Thyroid gland (tissue), 4 donors: Measurements from ENCODE around the gene NFIX. TPM values are rescaled to one million over a fixed set of nuclear protein-coding genes. Genes with fewer than 3 reads are reported as not detected.
A peak's percentile ranks its signal among the peaks of the same experiment; 100 is the strongest.

ENCODE experiments used
- DNase-seq, 2 donors: peaks; one replicate each; pipeline ENCODE4 v3.0.0-alpha.2; 2019
- H3K27ac ChIP-seq, 3 donors: fragments of 200-600 bp; sonication (generic); 1 replicate in 2 of 3; 2 replicates in 1 of 3; pipeline ENCODE4 v1.5.1; 2016 to 2019; ENCODE audit warnings: mild to moderate bottlenecking in 1 of 3, moderate library complexity in 1 of 3
- H3K27me3 ChIP-seq: fragments of 200-600 bp; sonication (generic); one replicate; pipeline ENCODE4 v1.5.1; 2019
- H3K36me3 ChIP-seq, 2 donors: fragments of 200-600 bp; sonication (generic); one replicate each; pipeline ENCODE4 v1.5.1; 2016 to 2019
- H3K4me1 ChIP-seq, 2 donors: fragments of 200-600 bp; sonication (generic); one replicate each; pipeline ENCODE4 v1.5.1; 2017 to 2019
- H3K4me3 ChIP-seq, 3 donors: fragments of 200-600 bp; sonication (generic); replicated peaks in 1 of 3; 1 replicate in 2 of 3; 2 replicates in 1 of 3; pipeline ENCODE4 v1.5.1; 2016; ENCODE audit warnings: mild to moderate bottlenecking in 1 of 3
- H3K9me3 ChIP-seq: fragments of 200-600 bp; sonication (generic); one replicate; pipeline ENCODE4 v1.5.1; 2017
- POLR2A ChIP-seq, 2 donors: fragments of 450-650 bp; IDR thresholded peaks; one replicate each; pipeline ENCODE4 v1.6.1; 2017; ENCODE audit warnings: antibody characterized with exemption in 2 of 2, mild to moderate bottlenecking in 2 of 2, moderate library complexity in 1 of 2
- WGBS, 2 donors: methylation state at CpG; one replicate each; pipeline ENCODE4 v1.1.5; 2017; 5-methylcytosine and 5-hydroxymethylcytosine counted together
- intact Hi-C: fragments of 100-400 bp; cut with DNase I; formaldehyde crosslinking; loops from one replicate; pipeline ENCODE4 v1.15.1; 2023
- total RNA-seq, 4 donors: library from RNA; depleted of rRNA; stranded (reverse); fragments of >200 nt; gene quantifications; one replicate each; pipeline ENCODE4 v1.2.3, GENCODE V29; 2016
- TF ChIP-seq, protein P1 (sequence below), 6 experiments: fragments of 200-600 bp in 3 of 6; fragments of 450-650 bp in 3 of 6; sonication (generic) in 3 of 6; IDR thresholded peaks; one replicate each; pipeline ENCODE4 v1.5.1; 2016 to 2019; ENCODE audit warnings: antibody characterized with exemption in 6 of 6, mild to moderate bottlenecking in 2 of 6, inconsistent platforms in 1 of 6, moderate library complexity in 1 of 6

Gene NFIX
- total RNA-seq, 4 donors from 2014 or later, result 38.8 to 70.2 (median 62.4) TPM

DNA sequence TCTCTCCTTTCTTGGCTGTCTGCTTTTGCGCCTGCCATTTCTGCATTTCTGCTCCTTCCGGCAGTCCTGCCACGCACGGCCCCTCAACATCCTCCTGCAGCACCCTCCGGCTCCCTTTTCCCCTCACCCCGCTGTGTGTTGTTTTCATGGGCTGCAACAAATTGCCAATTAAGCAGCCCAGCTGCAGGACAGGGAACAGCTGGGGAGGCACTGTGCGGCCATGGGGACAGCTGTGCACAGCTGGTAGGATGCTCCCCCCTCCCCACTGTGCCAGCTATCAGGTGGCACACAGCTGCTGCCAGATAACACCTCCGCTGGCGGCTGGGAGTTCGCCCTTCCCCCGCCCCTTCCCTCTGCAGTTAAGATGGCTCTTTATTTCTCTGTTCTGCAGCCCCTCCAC, 82.0 kb downstream of the NFIX start:
- H3K9me3 ChIP-seq, result no peaks in the 10 kb centered on the region
- TF ChIP-seq, protein P1, sequence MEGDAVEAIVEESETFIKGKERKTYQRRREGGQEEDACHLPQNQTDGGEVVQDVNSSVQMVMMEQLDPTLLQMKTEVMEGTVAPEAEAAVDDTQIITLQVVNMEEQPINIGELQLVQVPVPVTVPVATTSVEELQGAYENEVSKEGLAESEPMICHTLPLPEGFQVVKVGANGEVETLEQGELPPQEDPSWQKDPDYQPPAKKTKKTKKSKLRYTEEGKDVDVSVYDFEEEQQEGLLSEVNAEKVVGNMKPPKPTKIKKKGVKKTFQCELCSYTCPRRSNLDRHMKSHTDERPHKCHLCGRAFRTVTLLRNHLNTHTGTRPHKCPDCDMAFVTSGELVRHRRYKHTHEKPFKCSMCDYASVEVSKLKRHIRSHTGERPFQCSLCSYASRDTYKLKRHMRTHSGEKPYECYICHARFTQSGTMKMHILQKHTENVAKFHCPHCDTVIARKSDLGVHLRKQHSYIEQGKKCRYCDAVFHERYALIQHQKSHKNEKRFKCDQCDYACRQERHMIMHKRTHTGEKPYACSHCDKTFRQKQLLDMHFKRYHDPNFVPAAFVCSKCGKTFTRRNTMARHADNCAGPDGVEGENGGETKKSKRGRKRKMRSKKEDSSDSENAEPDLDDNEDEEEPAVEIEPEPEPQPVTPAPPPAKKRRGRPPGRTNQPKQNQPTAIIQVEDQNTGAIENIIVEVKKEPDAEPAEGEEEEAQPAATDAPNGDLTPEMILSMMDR (IDR thresholded peaks at IDR 0.05), result no peak
- no peak for TF ChIP-seq POLR2A (IDR thresholded peaks at IDR 0.05)
- WGBS, 2 donors, result 87 to 93% methylated on average over 11 of the region's 11 CpGs
- DNase-seq, result no peak
- H3K4me3 ChIP-seq, result no peak overlapping the region
- intact Hi-C loops, result no loop called here
- peaks cover 15 to 16% of the 10 kb centered on the region in 2 donors for H3K4me1 ChIP-seq
- peaks cover 0 to 9% of the 10 kb centered on the region in 2 donors for H3K36me3 ChIP-seq
- peak overlapping the region in 1 of 3 donors; percentile 63 for H3K27ac ChIP-seq
- H3K27me3 ChIP-seq, result no peaks in the 10 kb centered on the region

DNA sequence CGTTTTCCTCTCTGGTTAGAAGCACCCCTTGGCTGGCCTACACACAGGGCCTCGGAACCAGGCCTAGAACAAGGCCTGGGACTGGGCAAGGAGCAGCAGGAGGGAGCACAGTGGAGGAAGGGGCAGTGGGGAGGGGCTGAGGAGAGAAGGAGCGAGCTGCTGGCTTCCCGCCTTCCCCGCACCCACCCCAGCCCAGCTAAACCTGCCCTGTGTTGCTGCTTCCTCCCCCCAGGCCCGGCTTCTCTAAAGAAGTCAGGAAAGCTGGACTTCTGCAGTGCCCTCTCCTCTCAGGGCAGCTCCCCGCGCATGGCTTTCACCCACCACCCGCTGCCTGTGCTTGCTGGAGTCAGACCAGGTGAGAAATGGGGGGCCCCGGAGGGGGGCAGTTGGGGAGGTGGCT, 83.1 kb downstream of the NFIX start:
- Histone ChIP-seq H3K27ac (peak overlapping the region in 2 of 3 donors; percentile 41 to 63), H3K9me3 (no peaks in the 10 kb centered on the region), H3K36me3 (peaks cover 0 to 9% of the 10 kb centered on the region in 2 donors), H3K4me1 (peaks cover 15 to 16% of the 10 kb centered on the region in 2 donors), H3K4me3 (no peak overlapping the region), H3K27me3 (no peaks in the 10 kb centered on the region)
- intact Hi-C loops, result no loop called here
- WGBS, 2 donors, result 79 to 83% methylated on average over 9 of the region's 10 CpGs
- TF ChIP-seq, protein P1 (IDR thresholded peaks at IDR 0.05), result no peak
- no peak for DNase-seq

DNA sequence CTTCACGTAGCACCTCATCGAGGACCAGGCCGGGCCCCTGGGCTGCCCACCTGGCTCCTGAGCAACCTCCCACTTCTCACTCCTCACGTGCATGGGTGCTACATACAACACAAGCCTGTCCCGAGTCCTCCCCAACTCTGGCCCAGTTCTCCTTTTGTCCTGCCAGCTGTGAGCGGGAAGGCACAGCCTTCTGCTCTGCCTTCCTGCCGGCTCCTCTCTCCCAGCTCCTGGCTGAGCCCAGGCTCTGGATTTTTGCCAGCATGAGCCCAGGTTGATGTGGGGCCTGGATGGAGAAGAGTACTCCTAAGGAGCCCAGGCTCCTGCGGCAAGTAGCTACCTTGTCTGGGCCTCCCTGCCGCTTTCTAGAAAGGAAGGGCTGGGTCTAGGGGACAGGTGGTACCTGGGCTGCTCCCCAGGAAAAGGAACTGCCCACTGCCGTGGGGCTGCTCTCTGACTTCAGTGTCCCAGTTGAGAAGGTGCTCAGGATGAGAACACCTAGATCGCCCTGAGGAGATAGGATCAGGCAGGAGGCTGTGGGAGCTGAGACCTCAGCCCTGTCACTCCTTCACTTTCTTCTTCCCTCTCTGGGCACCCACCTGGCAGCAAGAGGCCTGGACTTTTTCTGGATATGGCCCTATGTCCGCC, 83.7 kb downstream of the NFIX start:
- Histone ChIP-seq H3K36me3 (peaks cover 0 to 6% of the 10 kb centered on the region in 2 donors), H3K9me3 (no peaks in the 10 kb centered on the region), H3K4me3 (no peak overlapping the region), H3K4me1 (peaks cover 15 to 16% of the 10 kb centered on the region in 2 donors), H3K27ac (peak overlapping the region; percentile 41 to 63 (median 41)), H3K27me3 (no peaks in the 10 kb centered on the region)
- intact Hi-C loops, result no loop called here
- WGBS, 2 donors, result 56 to 64% methylated on average over 8 to 9 of the region's 12 CpGs
- DNase-seq, result peak; percentile 63 to 65
- TF ChIP-seq, protein P1 (IDR thresholded peaks at IDR 0.05), result no peak
- TF ChIP-seq POLR2A (IDR thresholded peaks at IDR 0.05), result no peak

DNA sequence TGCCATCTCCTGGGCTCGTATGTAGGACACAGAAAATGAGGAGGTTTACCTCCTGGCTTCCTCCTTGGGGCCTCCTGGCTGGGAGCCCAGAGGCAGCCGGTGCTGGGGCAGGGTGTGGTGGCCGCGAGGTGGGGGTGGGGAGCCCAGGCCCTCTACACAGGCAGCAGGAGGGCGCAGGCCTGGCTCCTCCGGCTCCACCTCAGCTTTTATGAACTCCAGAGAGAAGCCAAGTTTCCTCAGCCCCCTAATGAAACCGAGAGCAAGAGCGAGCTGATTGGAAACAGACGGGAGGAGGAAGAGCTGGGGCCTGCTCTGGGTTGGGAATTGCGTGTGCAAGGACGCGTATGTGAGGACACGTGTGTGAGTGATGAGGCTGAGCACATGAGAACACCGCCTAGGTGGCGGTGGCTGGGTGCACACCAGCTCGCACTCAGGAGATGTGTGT, 84.3 kb downstream of the NFIX start:
- H3K9me3 ChIP-seq, result no peaks in the 10 kb centered on the region
- peak overlapping the region; percentile 41 to 63 (median 41) for H3K27ac ChIP-seq
- H3K4me3 ChIP-seq, result no peak overlapping the region
- H3K36me3 ChIP-seq, result peaks cover 0 to 3% of the 10 kb centered on the region in 2 donors
- peak; percentile 48 to 57 for DNase-seq
- 58 to 65% methylated on average over 12 of the region's 16 CpGs for WGBS, 2 donors
- H3K4me1 ChIP-seq, result peaks cover 15 to 16% of the 10 kb centered on the region in 2 donors
- H3K27me3 ChIP-seq, result no peaks in the 10 kb centered on the region
- TF ChIP-seq, protein P1 (IDR thresholded peaks at IDR 0.05), result no peak
- TF ChIP-seq POLR2A (IDR thresholded peaks at IDR 0.05), result no peak
- intact Hi-C loops, result no loop called here

DNA sequence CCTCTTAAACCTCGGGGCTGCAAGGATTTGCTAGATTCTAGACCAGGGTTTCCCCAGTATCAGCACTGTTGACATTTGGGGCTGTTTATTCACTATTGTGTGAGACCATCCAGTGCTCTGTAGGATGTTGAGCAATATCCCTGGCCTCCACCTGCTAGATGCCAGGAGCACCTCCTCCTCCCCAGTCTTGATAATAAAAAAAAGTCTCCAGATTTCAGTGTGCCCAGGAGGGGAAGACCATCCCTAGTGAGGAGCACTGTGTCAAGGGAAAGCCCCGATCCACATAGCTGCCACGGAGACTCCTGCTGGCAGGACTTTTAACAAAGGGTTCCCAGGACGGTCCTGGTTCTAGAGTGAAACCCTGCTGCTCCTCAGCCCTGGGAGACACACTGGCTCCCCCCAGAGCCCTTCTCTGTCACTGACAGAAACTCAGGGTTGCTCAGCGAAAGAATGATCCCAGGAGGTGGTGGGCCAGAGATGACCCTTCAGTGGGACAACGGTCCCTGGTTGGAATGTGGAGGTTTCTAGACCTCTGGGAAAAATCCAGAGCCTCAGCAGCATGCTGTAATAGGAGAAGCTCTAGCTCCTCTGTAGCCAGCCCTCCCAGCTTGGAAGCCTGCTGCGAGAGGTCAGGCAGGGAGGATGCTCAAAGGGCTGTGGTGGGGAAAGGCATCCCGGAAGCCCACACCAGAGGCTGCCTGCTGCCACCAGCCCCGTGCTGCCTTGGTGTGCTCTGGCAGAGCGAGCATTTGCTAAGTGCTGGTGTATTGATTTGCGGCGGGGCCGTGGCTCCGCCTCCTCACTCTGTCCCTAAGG, 87.1 kb downstream of the NFIX start:
- H3K36me3 ChIP-seq, result peaks cover 0 to 3% of the 10 kb centered on the region in 2 donors
- no peak overlapping the region for H3K4me3 ChIP-seq
- intact Hi-C loops, result no loop called here
- H3K4me1 ChIP-seq, result peaks cover 22 to 29% of the 10 kb centered on the region in 2 donors
- no peaks in the 10 kb centered on the region for H3K27me3 ChIP-seq
- 80 to 81% methylated on average over 13 of the region's 14 CpGs for WGBS, 2 donors
- peak overlapping the region in 1 of 3 donors; percentile 14 for H3K27ac ChIP-seq
- TF ChIP-seq, protein P1 (IDR thresholded peaks at IDR 0.05), result no peak
- TF ChIP-seq POLR2A (IDR thresholded peaks at IDR 0.05), result no peak
- DNase-seq, result no peak
- no peaks in the 10 kb centered on the region for H3K9me3 ChIP-seq
